H1 (cell line): ENCODE measurements around the gene PCTP. TPM values are rescaled to one million over a fixed set of nuclear protein-coding genes. Genes with fewer than 3 reads are reported as not detected.

Experiments used
- ASH2L ChIP-seq: fragments of 200-600, 300-600 bp; sonication (generic); IDR thresholded peaks from one replicate; pipeline ENCODE4 v1.7.1; 2017; ENCODE audit warnings: low read length
- EZH2 ChIP-seq: fragments of 200-600 bp; sonication (generic); IDR thresholded peaks from 2 replicates; pipeline ENCODE4 v1.7.1; 2012; ENCODE audit warnings: low read depth, mild to moderate bottlenecking, moderate library complexity, low read length, inconsistent platforms; ENCODE audit not compliant: severe bottlenecking
- JUN ChIP-seq: IDR thresholded peaks from 2 replicates; pipeline ENCODE4 v1.6.1; 2011; ENCODE audit warnings: low read depth, mild to moderate bottlenecking, improper control_type of control experiment, low read length
- NRF1 ChIP-seq: IDR thresholded peaks from 2 replicates; pipeline ENCODE4 v1.6.1; 2011; ENCODE audit warnings: mild to moderate bottlenecking, low read depth, low read length, improper control_type of control experiment
- TEAD4 ChIP-seq: IDR thresholded peaks from 2 replicates; pipeline ENCODE4 v1.6.1; 2012; ENCODE audit warnings: low read depth, low read length, inconsistent platforms, mixed read lengths
- polyA plus RNA-seq, 7 experiments: library from polyadenylated mRNA; depleted of rRNA in 3 of 7; stranded (reverse) in 5 of 7; unstranded in 2 of 7; fragments of >200 nt in 5 of 7; fragments of 200-250 nt in 2 of 7; gene quantifications; 1 replicate in 5 of 7; 2 replicates in 1 of 7; 4 replicates in 1 of 7; pipeline versions ENCODE4 v1.2.1 to v1.2.3, GENCODE V29; 2011 to 2013; ENCODE audit warnings: missing spikeins in 2 of 7, mixed read lengths in 2 of 7
- total RNA-seq: library from RNA; stranded (reverse); fragmentation: NEBNext Ultra II Directional; extraction: Animal tissue kit (Norgen Biotek cat#: 25700); gene quantifications from 2 replicates; pipeline ENCODE4 v1.2.1, GENCODE V29; 2021
- TF ChIP-seq, protein P1 (sequence below), 3 experiments: IDR thresholded peaks; 1 replicate in 2 of 3; 2 replicates in 1 of 3; pipeline versions ENCODE4 v1.5.1 to v1.6.1; 2011; ENCODE audit warnings: low read length in 3 of 3, mild to moderate bottlenecking in 3 of 3, inconsistent platforms in 2 of 3, low read depth in 1 of 3, moderate library complexity in 1 of 3; ENCODE audit not compliant: insufficient read depth in 1 of 3; ENCODE audit errors: control extremely low read depth in 1 of 3

PCTP gene
- total and polyA plus RNA-seq, 2 of the 8 experiments (the other 6 are each of a cell fraction or from before 2014, with no cell fraction given), result 14.1 to 14.6 TPM

DNA sequence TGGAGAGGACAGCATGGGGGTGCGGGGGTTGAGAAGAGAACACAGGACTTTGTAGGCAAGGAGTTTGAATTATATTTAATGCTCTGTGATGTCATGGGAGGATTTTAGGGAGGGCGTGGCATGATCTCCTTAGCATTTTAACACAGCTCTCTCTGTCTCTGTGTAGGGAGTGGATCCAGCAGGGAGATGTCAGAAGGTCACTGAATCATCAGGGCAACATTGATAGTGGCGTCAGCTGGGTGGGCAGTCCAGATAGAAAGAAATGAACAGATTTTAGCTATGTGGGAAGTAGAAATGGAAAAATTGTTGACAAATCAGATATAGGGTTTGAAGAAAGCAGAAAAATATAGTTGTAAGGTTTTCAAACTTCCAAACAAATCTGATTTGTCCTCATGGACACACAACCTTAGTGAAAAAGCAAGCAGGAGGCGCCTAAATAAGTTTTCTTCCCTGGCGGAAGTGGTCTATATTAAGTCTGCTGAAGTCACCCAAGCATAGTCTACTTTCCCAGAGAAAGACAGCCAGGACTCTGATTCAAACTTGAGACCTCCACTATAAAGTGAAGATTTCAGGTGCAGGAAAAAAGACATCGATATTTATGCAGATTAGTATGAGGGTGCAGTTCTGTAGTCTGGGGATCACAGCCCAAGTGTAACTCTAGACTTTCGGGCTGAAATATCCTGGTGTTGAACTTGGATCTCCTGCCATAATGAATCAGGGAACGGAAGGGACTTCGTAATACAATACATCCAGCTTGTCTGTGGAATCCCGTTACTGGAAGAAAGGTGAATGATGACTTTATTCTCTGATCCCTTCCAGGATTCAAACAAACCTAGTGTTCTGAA lies 10.1 kb upstream of the PCTP start (continued):
- TF ChIP-seq EZH2, result no peak
- TF ChIP-seq ASH2L, result no peak
- TF ChIP-seq NRF1, result no peak
- TF ChIP-seq JUN, result no peak
- TF ChIP-seq, protein P1, sequence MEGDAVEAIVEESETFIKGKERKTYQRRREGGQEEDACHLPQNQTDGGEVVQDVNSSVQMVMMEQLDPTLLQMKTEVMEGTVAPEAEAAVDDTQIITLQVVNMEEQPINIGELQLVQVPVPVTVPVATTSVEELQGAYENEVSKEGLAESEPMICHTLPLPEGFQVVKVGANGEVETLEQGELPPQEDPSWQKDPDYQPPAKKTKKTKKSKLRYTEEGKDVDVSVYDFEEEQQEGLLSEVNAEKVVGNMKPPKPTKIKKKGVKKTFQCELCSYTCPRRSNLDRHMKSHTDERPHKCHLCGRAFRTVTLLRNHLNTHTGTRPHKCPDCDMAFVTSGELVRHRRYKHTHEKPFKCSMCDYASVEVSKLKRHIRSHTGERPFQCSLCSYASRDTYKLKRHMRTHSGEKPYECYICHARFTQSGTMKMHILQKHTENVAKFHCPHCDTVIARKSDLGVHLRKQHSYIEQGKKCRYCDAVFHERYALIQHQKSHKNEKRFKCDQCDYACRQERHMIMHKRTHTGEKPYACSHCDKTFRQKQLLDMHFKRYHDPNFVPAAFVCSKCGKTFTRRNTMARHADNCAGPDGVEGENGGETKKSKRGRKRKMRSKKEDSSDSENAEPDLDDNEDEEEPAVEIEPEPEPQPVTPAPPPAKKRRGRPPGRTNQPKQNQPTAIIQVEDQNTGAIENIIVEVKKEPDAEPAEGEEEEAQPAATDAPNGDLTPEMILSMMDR (IDR thresholded peaks at IDR 0.05; ENCODE audit: control extremely low read depth in 1 of 3, insufficient read depth in 1 of 3, low read depth in 1 of 3, low read length in 3 of 3), result no peak
- no peak for TF ChIP-seq TEAD4
- TF ChIP-seq, all 59 proteins: peak for 0
